GM23248 (cell line): Measurements from ENCODE around the gene FAM20B. TPM values are rescaled to one million over a fixed set of nuclear protein-coding genes. Genes with fewer than 3 reads are reported as not detected.

Experiments used
- DNase-seq: peaks from one replicate; pipeline ENCODE4 v3.0.0-alpha.2; 2015
- H2AFZ ChIP-seq: fragments of 200-600 bp; sonication (generic); 2 replicates; pipeline ENCODE4 v1.6.1; 2016; ENCODE audit warnings: antibody characterized with exemption
- H3F3A ChIP-seq: fragments of 200-600 bp; sonication (generic); 2 replicates; pipeline ENCODE4 v1.6.1; 2016; ENCODE audit warnings: mild to moderate bottlenecking, antibody characterized with exemption, mixed run types; ENCODE audit not compliant: insufficient read depth
- H3K27ac ChIP-seq: fragments of 200-600 bp; sonication (generic); 2 replicates; pipeline ENCODE4 v1.5.1; 2016; ENCODE audit warnings: mild to moderate bottlenecking
- H3K27me3 ChIP-seq: fragments of 200-600 bp; sonication (generic); replicated peaks from 2 replicates; pipeline ENCODE4 v1.6.1; 2016; ENCODE audit warnings: mild to moderate bottlenecking; ENCODE audit not compliant: insufficient read depth
- H3K36me3 ChIP-seq: fragments of 200-600 bp; sonication (generic); 2 replicates; pipeline ENCODE4 v1.6.1; 2016; ENCODE audit warnings: low read depth, mild to moderate bottlenecking
- H3K4me1 ChIP-seq: fragments of 200-600 bp; sonication (generic); 2 replicates; pipeline ENCODE4 v1.6.1; 2016; ENCODE audit warnings: mild to moderate bottlenecking; ENCODE audit not compliant: insufficient read depth
- H3K4me2 ChIP-seq: fragments of 200-600 bp; sonication (generic); one replicate; pipeline ENCODE4 v1.6.1; 2016; ENCODE audit warnings: mild to moderate bottlenecking; ENCODE audit not compliant: unreplicated experiment
- H3K4me3 ChIP-seq: fragments of 200-600 bp; sonication (generic); 2 replicates; pipeline ENCODE4 v1.5.1; 2016; ENCODE audit warnings: mild to moderate bottlenecking
- H3K79me2 ChIP-seq: fragments of 200-600 bp; sonication (generic); 2 replicates; pipeline ENCODE4 v1.6.1; 2016; ENCODE audit warnings: mild to moderate bottlenecking; ENCODE audit not compliant: insufficient read depth
- H3K9ac ChIP-seq: fragments of 200-600 bp; sonication (generic); 2 replicates; pipeline ENCODE4 v1.6.1; 2016; ENCODE audit warnings: mild to moderate bottlenecking
- H3K9me2 ChIP-seq: fragments of 200-600 bp; sonication (generic); 2 replicates; pipeline ENCODE4 v1.6.1; 2016; ENCODE audit warnings: mixed run types, mild to moderate bottlenecking, moderate library complexity; ENCODE audit not compliant: insufficient read depth
- H3K9me3 ChIP-seq: fragments of 200-600 bp; sonication (generic); one replicate; pipeline ENCODE4 v1.6.1; 2017; ENCODE audit warnings: low read depth
- H4K20me1 ChIP-seq: fragments of 200-600 bp; sonication (generic); 2 replicates; pipeline ENCODE4 v1.6.0; 2016; ENCODE audit not compliant: insufficient read depth
- EZH2 ChIP-seq: fragments of 200-600 bp; sonication (generic); IDR thresholded peaks from 2 replicates; pipeline ENCODE4 v1.6.1; 2018; ENCODE audit warnings: antibody characterized with exemption, mild to moderate bottlenecking; ENCODE audit not compliant: insufficient read depth, poor library complexity, severe bottlenecking
- EZH2phosphoT487 ChIP-seq: fragments of 200-600 bp; sonication (generic); IDR thresholded peaks from 2 replicates; pipeline ENCODE4 v1.6.1; 2018; ENCODE audit warnings: antibody characterized with exemption, moderate library complexity, mild to moderate bottlenecking, low read depth; ENCODE audit not compliant: insufficient read depth
- WGBS, 2 experiments: methylation state at CpG; one replicate each; pipeline ENCODE4 v1.1.6; 2015 to 2017; ENCODE audit warnings: low lambda C conversion rate in 2 of 2, low coverage in 1 of 2; ENCODE audit errors: missing lambda C conversion rate in 2 of 2; 5-methylcytosine and 5-hydroxymethylcytosine counted together
- in situ Hi-C: fragments of 300-500 bp; cut with MboI; formaldehyde crosslinking; loops from 2 replicates; pipeline ENCODE4 v1.15.0; 2020
- polyA plus RNA-seq: library from polyadenylated mRNA; unstranded; fragments of >200 nt; fragmentation: Nextera tagmentation; extraction: Ambion mirVana; gene quantifications from 2 replicates; pipeline ENCODE4 v1.2.1, GENCODE V29; 2016
- total RNA-seq: library from RNA; depleted of rRNA; stranded (reverse); fragments of >200 nt; shearing (Covaris generic); gene quantifications from 2 replicates; pipeline ENCODE4 v1.2.3, GENCODE V29; 2014

Gene FAM20B
- total and polyA plus RNA-seq, 2 experiments from 2014 or later, result 10.6 to 34.9 TPM

- Histone ChIP-seq H3K27me3 (no peaks in the 10 kb centered on the region), H3K9me3 (no peaks in the 10 kb centered on the region), H3K4me1 (peaks cover 18% of the 10 kb centered on the region), H3K4me2 (peak overlapping the region; percentile 98), H2AFZ (peak overlapping the region; percentile 83), H4K20me1 (no peaks in the 10 kb centered on the region), H3K9me2 (no peaks in the 10 kb centered on the region), H3K4me3 (peak overlapping the region; percentile 93), H3K36me3 (no peaks in the 10 kb centered on the region), H3K9ac (peak overlapping the region; percentile 90), H3F3A (peaks cover 21% of the 10 kb centered on the region), H3K27ac (peak overlapping the region; percentile 69), H3K79me2 (peaks cover 59% of the 10 kb centered on the region)
- WGBS, 2 experiments, result 12 to 14% methylated on average over 11 of the region's 11 CpGs
- no peak for TF ChIP-seq EZH2
- no peak for TF ChIP-seq EZH2phosphoT487
- DNase-seq, result peak; percentile 45
- in situ Hi-C loops, result no loop called here
These were observed 1.3 kb downstream of the FAM20B start for GRCh38 chr1:179026813-179027669.

GRCh38 chr1:179029321-179029759 is 3.6 kb downstream of the FAM20B start:
- Histone ChIP-seq H3K36me3 (no peaks in the 10 kb centered on the region), H3F3A (peaks cover 35% of the 10 kb centered on the region), H3K4me3 (no peak overlapping the region), H3K9ac (no peak overlapping the region), H4K20me1 (no peaks in the 10 kb centered on the region), H3K27me3 (no peaks in the 10 kb centered on the region), H3K27ac (no peak overlapping the region), H3K79me2 (peaks cover 80% of the 10 kb centered on the region), H3K9me2 (no peaks in the 10 kb centered on the region), H2AFZ (no peak overlapping the region), H3K9me3 (no peaks in the 10 kb centered on the region), H3K4me2 (no peak overlapping the region), H3K4me1 (peaks cover 40% of the 10 kb centered on the region)
- 78 to 89% methylated on average over 3 of the region's 3 CpGs for WGBS, 2 experiments
- no peak for TF ChIP-seq EZH2phosphoT487
- TF ChIP-seq EZH2, result no peak
- in situ Hi-C loops, result no loop called here
- DNase-seq, result no peak

- WGBS, 2 experiments, result 57 to 62% methylated on average over 5 of the region's 5 CpGs
These were observed 4.4 kb downstream of the FAM20B start for GRCh38 chr1:179030130-179030529.

GRCh38 chr1:179030683-179031082 is 5.0 kb downstream of the FAM20B start:
- WGBS, 2 experiments, result 84 to 85% methylated on average over 3 of the region's 3 CpGs
- Histone ChIP-seq H3K79me2 (peaks cover 93% of the 10 kb centered on the region), H3K9ac (no peak overlapping the region), H3K9me3 (no peaks in the 10 kb centered on the region), H3K27me3 (no peaks in the 10 kb centered on the region), H3K4me3 (no peak overlapping the region), H3K4me2 (no peak overlapping the region), H3K4me1 (peaks cover 49% of the 10 kb centered on the region), H3F3A (peaks cover 44% of the 10 kb centered on the region), H2AFZ (no peak overlapping the region), H3K36me3 (no peaks in the 10 kb centered on the region), H3K9me2 (no peaks in the 10 kb centered on the region), H3K27ac (no peak overlapping the region), H4K20me1 (no peaks in the 10 kb centered on the region)
- in situ Hi-C loops, result no loop called here
- DNase-seq, result no peak
- no peak for TF ChIP-seq EZH2
- TF ChIP-seq EZH2phosphoT487, result no peak

More at GRCh38 chr1:179030130-179030529, 4.4 kb downstream of the FAM20B start:
- no peak overlapping the region for H3K9ac ChIP-seq
- no peak for DNase-seq
- no peak overlapping the region for H3K27ac ChIP-seq
- H3K4me3 ChIP-seq, result no peak overlapping the region
- no peaks in the 10 kb centered on the region for H3K36me3 ChIP-seq
- H3K79me2 ChIP-seq, result peaks cover 88% of the 10 kb centered on the region
- H4K20me1 ChIP-seq, result no peaks in the 10 kb centered on the region
- no peak overlapping the region for H2AFZ ChIP-seq
- H3F3A ChIP-seq, result peaks cover 43% of the 10 kb centered on the region
- H3K9me3 ChIP-seq, result no peaks in the 10 kb centered on the region
- TF ChIP-seq EZH2phosphoT487 (no peak), EZH2 (no peak)
- H3K4me1 ChIP-seq, result peaks cover 48% of the 10 kb centered on the region
- no peak overlapping the region for H3K4me2 ChIP-seq
- in situ Hi-C loops, result no loop called here
- no peaks in the 10 kb centered on the region for H3K27me3 ChIP-seq
- no peaks in the 10 kb centered on the region for H3K9me2 ChIP-seq
